Aorta (tissue), 5 donors: ENCODE results near the gene LAX1. TPM values are rescaled to one million over a fixed set of nuclear protein-coding genes. Genes with fewer than 3 reads are reported as not detected.

Experiments used
- ATAC-seq: fragments of 200-7000 bp; cut with Tn5 transposase; one replicate; pipeline ENCODE4 v1.9.1; 2022; ENCODE audit warnings: moderate library complexity; ENCODE audit not compliant: low FRiP score
- DNase-seq, 2 donors: peaks; one replicate each; pipeline ENCODE4 v3.0.0-alpha.2; 2020
- H3K27ac ChIP-seq, 2 donors: one replicate each; pipeline ENCODE4 v1.5.1; 2013; ENCODE audit warnings: low read length in 2 of 2, mild to moderate bottlenecking in 2 of 2, moderate library complexity in 2 of 2, control low read depth in 1 of 2, inconsistent platforms in 1 of 2, low read depth in 1 of 2
- H3K27me3 ChIP-seq, 2 donors: one replicate each; pipeline ENCODE4 v1.6.1; 2013; ENCODE audit warnings: control low read depth in 1 of 2, low read length in 1 of 2, mild to moderate bottlenecking in 1 of 2, moderate library complexity in 1 of 2; ENCODE audit not compliant: insufficient read depth in 2 of 2, control insufficient read depth in 1 of 2
- H3K36me3 ChIP-seq, 2 donors: one replicate each; pipeline ENCODE4 v1.6.1; 2013; ENCODE audit warnings: control low read depth in 1 of 2, low read length in 1 of 2, mild to moderate bottlenecking in 1 of 2; ENCODE audit not compliant: insufficient read depth in 2 of 2, control insufficient read depth in 1 of 2
- H3K4me1 ChIP-seq, 2 donors: one replicate each; pipeline ENCODE4 v1.6.1; 2013; ENCODE audit warnings: low read length in 2 of 2, control low read depth in 1 of 2, mild to moderate bottlenecking in 1 of 2, moderate library complexity in 1 of 2; ENCODE audit not compliant: insufficient read depth in 2 of 2, control insufficient read depth in 1 of 2
- H3K4me3 ChIP-seq, 2 donors: one replicate each; pipeline ENCODE4 v1.5.1; 2013; ENCODE audit warnings: low read length in 2 of 2, control low read depth in 1 of 2, mild to moderate bottlenecking in 1 of 2
- H3K9me3 ChIP-seq: one replicate; pipeline ENCODE4 v1.6.1; 2013; ENCODE audit warnings: mild to moderate bottlenecking, low read length; ENCODE audit not compliant: control insufficient read depth
- WGBS, 2 donors: extraction: QIAGEN DNeasy Blood & Tissue Kit; methylation state at CpG; one replicate each; pipeline ENCODE4 v1.1.7; 2013; 5-methylcytosine and 5-hydroxymethylcytosine counted together
- intact Hi-C, 2 donors: fragments of 100-400 bp; cut with DNase I; formaldehyde crosslinking; loops; one replicate each; pipeline versions ENCODE4 v1.14.2 to v1.15.0; 2022
- long read RNA-seq, 2 donors: library from polyadenylated mRNA; unstranded; transcript quantifications; one replicate each; pipeline ENCODE4 v2.0.0, GENCODE V29; 2020 to 2021
- polyA plus RNA-seq, 2 donors: library from polyadenylated mRNA; stranded (reverse); fragments of 200-250 nt; gene quantifications; one replicate each; pipeline ENCODE4 v1.2.3, GENCODE V29; 2013
- total RNA-seq, 2 donors: library from RNA; stranded (reverse); fragmentation: NEBNext Ultra II Directional; extraction: Animal tissue kit (Norgen Biotek cat#: 25700); gene quantifications; one replicate each; pipeline ENCODE4 v1.2.1, GENCODE V29; 2021
- donor health status: healthy with polysubstance abuse.
- donor health status: Bipolar disorder and iron deficiency.
- donor health status: DM: no; HTN: no; CAD: no.
- donor health status: DM: no; HTN: no; CAD: no.
- donor health status: DM: yes; HTN: yes; CAD: no.

The LAX1 gene, protein sequence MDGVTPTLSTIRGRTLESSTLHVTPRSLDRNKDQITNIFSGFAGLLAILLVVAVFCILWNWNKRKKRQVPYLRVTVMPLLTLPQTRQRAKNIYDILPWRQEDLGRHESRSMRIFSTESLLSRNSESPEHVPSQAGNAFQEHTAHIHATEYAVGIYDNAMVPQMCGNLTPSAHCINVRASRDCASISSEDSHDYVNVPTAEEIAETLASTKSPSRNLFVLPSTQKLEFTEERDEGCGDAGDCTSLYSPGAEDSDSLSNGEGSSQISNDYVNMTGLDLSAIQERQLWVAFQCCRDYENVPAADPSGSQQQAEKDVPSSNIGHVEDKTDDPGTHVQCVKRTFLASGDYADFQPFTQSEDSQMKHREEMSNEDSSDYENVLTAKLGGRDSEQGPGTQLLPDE
- total RNA-seq (1 to 10 TPM in 1 of 2 donors, under 1 TPM in 1; 0.84 to 2.2 TPM), polyA plus RNA-seq (1 to 10 TPM in 1 of 2 donors, not detected in 1; 1.1 TPM)
- long read RNA-seq, donor 1, partial matches to known transcripts, result 0 of 1 reads
- long read RNA-seq, donor 1, other reads (novel, unspliced or antisense), result 0 of 1 reads
- long read RNA-seq, donor 2, result 0 reads

DNA sequence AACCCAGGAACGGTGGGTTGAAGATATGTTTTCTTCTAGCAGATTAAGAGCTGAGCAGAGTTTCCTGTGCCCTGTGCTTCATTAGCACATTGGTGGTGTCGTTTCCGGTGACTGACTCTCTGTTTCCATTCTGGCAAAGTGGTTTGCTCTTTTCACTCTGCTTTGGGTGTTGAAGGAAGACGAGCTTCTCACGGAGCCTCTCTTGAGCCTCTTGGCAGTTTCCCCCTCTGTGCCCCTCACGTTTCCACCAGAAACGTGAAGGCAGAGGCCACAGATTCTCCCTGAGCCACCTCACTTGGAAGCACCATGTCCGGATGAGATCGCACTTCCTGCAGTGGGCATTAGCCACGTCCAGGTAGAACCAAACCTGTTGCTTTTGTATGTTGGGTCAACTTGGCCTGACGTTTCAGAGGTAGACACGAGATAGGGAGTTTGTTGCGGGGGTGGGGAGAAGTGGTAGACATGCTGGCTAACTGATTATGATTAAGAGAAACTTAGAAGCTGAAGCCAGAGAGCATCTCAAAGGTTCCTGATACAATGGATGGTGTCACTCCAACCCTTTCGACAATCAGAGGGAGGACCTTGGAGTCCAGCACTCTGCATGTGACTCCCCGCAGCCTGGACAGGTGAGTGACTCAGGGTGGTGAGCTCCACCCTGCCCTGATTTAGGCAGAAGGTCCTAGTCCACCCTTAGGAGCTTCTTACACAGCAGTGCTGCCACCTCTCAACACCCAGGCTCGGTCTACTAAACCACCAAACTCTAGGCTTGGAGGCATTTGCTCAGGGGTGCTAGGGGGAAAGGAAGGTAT, at the start of gene LAX1:
LAX1 (plus strand) TSS at position 155 of the 809 bp plus-strand sequence; CDS start at position 538, 383 bp downstream.
- no peaks in the 10 kb centered on the region for H3K36me3 ChIP-seq
- no peak for ATAC-seq
- no peaks in the 10 kb centered on the region for H3K9me3 ChIP-seq
- no peak for DNase-seq
- H3K27ac ChIP-seq, result no peak within 1 kb of the TSS
- intact Hi-C loops, result no loop called here
- no peaks in the 10 kb centered on the region for H3K27me3 ChIP-seq
- 73% methylated on average over 16 of the region's 16 CpGs for WGBS, 2 donors
- H3K4me1 ChIP-seq, result no peaks in the 10 kb centered on the region
- H3K4me3 ChIP-seq, result no peak within 1 kb of the TSS

DNA sequence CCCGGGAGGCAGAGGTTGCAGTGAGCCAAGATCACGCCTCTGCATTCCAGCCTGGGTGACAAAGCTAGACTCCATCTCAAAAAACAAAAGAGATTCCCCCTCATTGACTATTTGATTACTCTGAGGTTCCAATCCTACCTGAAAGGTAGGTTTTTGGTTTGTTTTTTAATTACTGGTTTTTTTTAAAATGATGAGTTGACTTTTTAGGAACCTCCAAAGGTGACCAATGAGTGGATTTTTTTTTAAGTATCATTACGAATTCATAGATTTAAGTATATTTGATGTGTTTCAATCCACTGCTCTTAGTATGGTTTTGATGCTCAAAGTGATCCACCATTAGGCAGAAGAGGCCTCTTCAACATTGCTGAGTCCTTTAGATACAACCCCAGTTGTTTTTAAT, 47.9 kb upstream of the LAX1 start:
- intact Hi-C loops, result no loop called here
- ATAC-seq, result no peak
- Histone ChIP-seq H3K4me3 (no peak overlapping the region), H3K27ac (no peak overlapping the region), H3K4me1 (no peaks in the 10 kb centered on the region), H3K9me3 (no peaks in the 10 kb centered on the region), H3K27me3 (no peaks in the 10 kb centered on the region), H3K36me3 (peaks cover 9 to 14% of the 10 kb centered on the region in 2 donors)
- WGBS, 2 donors, result 76 to 81% methylated on average over 3 of the region's 3 CpGs
- no peak for DNase-seq

DNA sequence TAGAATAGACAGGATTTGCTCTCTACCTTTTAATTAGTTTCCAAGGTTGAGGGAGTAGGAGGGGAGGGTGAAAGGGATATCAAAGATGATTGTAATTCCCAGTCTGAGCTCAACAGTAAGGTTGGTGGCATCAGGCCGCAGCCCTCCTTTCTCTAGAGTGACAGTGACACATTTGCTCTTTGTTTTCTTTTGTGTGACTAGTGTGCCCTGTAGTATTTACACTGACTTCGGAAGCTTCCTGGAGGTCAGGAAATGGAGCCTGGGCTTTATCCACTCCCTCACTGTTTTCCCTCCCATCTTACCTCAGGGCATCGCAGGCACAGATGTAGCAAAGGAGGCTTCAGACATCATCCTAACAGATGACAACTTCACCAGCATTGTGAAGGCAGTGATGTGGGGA, 44.7 kb upstream of the LAX1 start:
- intact Hi-C loops, result loop anchor here in 1 of 2 donors (5.0 kb wide), 1 partner anchor 112 kb away; no protein-coding TSS in a partner anchor
- no peak for ATAC-seq
- Histone ChIP-seq H3K4me1 (no peaks in the 10 kb centered on the region), H3K9me3 (no peaks in the 10 kb centered on the region), H3K36me3 (peaks cover 7 to 9% of the 10 kb centered on the region in 2 donors), H3K4me3 (no peak overlapping the region), H3K27ac (no peak overlapping the region), H3K27me3 (no peaks in the 10 kb centered on the region)
- no peak for DNase-seq
- 65 to 74% methylated on average over 3 of the region's 3 CpGs for WGBS, 2 donors

DNA sequence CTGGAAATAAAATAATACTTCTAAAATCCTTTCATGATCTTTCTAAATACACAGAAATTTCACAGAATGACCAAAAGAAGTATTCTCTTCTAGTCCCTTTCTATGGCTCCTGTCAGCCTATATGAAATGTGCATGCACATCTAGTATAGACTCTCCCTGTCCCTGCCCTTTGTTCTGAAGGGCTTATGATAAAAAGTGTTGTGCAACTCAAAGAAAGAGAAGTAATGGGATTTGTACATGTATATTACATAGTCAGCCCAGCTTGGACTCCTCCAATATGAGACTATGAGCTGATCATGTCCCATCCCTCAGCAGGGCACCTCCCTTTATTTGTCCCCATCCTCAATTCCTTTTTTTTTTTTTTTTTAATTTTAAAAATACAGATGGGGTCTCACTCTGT, 42.1 kb upstream of the LAX1 start:
- intact Hi-C loops, result loop anchor here in 1 of 2 donors (5.0 kb wide), 1 partner anchor 109 kb away; no protein-coding TSS in a partner anchor
- H3K36me3 ChIP-seq, result peaks cover 9 to 18% of the 10 kb centered on the region in 2 donors
- no peak for ATAC-seq

DNA sequence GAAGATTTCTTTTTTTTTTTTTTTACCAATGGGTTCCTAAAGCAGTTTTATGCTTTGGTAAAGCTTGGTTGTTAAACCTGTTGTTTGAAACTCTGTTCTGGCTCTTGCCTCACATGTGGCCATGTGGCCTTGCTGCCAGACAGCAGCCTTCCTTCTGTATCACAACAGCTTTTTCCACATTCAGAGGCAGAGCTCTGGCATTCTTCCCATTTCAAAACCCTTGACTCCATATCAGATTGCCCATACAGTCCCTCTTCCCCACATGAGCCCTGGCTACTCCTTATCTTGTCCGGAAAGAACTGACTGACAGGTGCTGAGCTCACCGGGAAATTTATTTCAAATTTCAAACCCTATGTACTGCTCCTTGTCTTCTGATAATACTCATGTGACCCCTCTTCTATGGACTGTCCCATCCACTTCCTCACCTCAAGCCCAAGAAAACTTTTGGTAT, 38.5 kb upstream of the LAX1 start:
- H3K4me3 ChIP-seq, result no peak overlapping the region
- DNase-seq (no peak), ATAC-seq (no peak)
- no peaks in the 10 kb centered on the region for H3K9me3 ChIP-seq
- no peaks in the 10 kb centered on the region for H3K4me1 ChIP-seq
- H3K36me3 ChIP-seq, result peaks cover 9 to 18% of the 10 kb centered on the region in 2 donors
- 60 to 78% methylated on average over 2 of the region's 2 CpGs for WGBS, 2 donors
- intact Hi-C loops, result no loop called here
- no peaks in the 10 kb centered on the region for H3K27me3 ChIP-seq
- H3K27ac ChIP-seq, result no peak overlapping the region

More for the DNA sequence above, 42.1 kb upstream of the LAX1 start:
- Histone ChIP-seq H3K27ac (no peak overlapping the region), H3K4me1 (no peaks in the 10 kb centered on the region), H3K27me3 (no peaks in the 10 kb centered on the region), H3K9me3 (no peaks in the 10 kb centered on the region), H3K4me3 (no peak overlapping the region)
- DNase-seq, result no peak

DNA sequence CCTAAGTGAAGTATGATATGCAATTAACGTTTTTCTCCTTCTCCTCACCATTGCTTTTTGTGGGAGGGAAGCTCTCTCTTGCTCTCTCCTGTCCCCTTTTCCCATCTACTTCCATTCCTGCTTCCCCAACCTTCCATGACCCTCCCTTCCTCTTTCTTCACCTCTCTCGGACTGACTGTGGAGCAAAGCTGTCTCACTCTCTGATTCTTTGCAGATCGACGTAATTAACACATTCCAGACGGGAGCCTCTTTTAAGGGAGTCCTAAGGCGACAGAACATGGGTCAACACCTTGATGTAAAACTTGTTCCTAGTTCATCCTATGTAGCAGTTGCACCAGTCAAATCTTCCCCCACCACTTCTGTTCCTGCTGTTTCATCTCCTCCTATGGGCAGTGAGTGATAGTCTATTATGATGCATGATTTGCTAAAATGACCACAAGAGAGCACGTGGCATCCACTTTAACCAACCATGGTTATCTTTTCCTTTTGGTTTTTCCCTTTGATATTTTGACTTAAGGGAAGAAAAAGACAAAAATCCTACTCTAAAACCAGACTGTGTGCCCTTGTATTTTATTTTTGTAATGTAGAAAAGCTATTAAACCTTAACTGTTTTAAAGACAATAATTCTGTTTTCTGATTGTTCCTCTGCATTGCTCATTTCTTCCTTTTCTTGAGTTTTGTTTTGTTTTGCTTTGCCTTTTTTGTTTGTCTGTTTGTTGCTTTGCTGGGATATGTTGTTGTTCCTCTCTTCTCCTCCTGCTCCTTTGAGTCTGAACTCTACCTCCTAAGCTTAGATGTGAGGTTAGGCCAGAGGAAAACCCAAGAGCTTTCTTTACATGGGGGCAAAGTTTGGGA, 31.7 kb upstream of the LAX1 start:
- Histone ChIP-seq H3K4me1 (no peaks in the 10 kb centered on the region), H3K9me3 (no peaks in the 10 kb centered on the region), H3K4me3 (no peak overlapping the region), H3K27me3 (no peaks in the 10 kb centered on the region), H3K36me3 (peaks cover 4 to 14% of the 10 kb centered on the region in 2 donors), H3K27ac (no peak overlapping the region)
- ATAC-seq (no peak), DNase-seq (no peak)
- 64 to 74% methylated on average over 7 of the region's 7 CpGs for WGBS, 2 donors
- intact Hi-C loops, result no loop called here

DNA sequence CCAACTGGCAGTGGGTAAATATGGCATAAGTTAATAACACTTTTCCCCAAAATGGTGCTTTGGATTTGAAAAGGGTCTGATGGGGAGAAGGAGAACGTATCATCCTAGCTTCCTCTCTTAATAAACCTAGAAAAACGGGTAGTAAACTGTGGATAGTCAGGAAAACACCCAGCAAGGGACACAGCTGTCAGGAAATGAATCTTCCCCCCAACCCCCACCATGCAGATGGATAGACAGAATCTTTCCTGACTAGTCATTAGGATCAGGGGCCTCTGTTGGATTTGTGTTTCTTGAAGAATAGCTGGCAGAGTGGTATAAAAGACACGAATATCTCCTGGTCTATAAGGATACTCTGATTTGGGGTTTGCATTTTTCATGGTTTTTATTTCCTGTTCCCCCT, 22.5 kb upstream of the LAX1 start:
- Histone ChIP-seq H3K36me3 (peaks cover 4 to 8% of the 10 kb centered on the region in 2 donors), H3K27me3 (no peaks in the 10 kb centered on the region), H3K27ac (no peak overlapping the region), H3K4me1 (no peaks in the 10 kb centered on the region), H3K4me3 (no peak overlapping the region), H3K9me3 (no peaks in the 10 kb centered on the region)
- no peak for ATAC-seq
- intact Hi-C loops, result no loop called here
- WGBS, 2 donors, result 86 to 87% methylated on average over 3 of the region's 3 CpGs
- no peak for DNase-seq

DNA sequence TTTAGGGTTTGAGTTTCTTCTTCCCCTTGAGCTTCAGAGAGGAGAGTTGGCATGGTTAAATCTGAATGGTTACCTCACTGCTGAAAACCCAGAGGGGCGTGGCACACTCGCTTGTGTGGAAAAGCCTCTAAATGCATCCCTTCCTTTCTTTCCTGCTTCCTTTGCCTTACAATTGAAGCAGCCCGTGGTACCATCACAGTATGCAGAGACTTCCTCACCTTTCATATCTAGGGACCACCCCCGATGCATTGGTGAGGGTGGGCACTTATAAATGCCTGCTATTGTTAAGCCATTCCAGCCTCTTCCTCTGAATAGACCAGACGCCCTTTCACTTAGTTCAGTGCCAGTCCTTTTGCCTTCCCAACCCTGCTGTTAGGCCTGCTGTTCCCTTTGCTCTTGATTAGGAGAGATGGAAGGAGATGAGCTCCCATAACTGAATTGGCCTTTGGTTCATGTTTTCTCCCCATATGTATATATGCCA, 21.9 kb upstream of the LAX1 start:
- peak overlapping the region; percentile 11 to 20 for H3K27ac ChIP-seq
- intact Hi-C loops, result no loop called here
- 39 to 52% methylated on average over 5 of the region's 5 CpGs for WGBS, 2 donors
- H3K9me3 ChIP-seq, result no peaks in the 10 kb centered on the region
- no peak overlapping the region for H3K4me3 ChIP-seq
- H3K4me1 ChIP-seq, result no peaks in the 10 kb centered on the region
- peaks cover 4 to 8% of the 10 kb centered on the region in 2 donors for H3K36me3 ChIP-seq
- H3K27me3 ChIP-seq, result no peaks in the 10 kb centered on the region
- DNase-seq (no peak), ATAC-seq (peak; percentile 47)
